GM04504 (cell line): ENCODE measurements around the gene SIGLEC11.
"Not testable (repeated sequence)": the region's sequence is repeated elsewhere in the genome, so short reads cannot be mapped to it uniquely, and the experiment has no call there.

ENCODE experiments used
- DNase-seq: peaks from one replicate; pipeline ENCODE4 v3.0.0-alpha.2; 2012; ENCODE audit warnings: low read depth

The SIGLEC11 gene

DNA sequence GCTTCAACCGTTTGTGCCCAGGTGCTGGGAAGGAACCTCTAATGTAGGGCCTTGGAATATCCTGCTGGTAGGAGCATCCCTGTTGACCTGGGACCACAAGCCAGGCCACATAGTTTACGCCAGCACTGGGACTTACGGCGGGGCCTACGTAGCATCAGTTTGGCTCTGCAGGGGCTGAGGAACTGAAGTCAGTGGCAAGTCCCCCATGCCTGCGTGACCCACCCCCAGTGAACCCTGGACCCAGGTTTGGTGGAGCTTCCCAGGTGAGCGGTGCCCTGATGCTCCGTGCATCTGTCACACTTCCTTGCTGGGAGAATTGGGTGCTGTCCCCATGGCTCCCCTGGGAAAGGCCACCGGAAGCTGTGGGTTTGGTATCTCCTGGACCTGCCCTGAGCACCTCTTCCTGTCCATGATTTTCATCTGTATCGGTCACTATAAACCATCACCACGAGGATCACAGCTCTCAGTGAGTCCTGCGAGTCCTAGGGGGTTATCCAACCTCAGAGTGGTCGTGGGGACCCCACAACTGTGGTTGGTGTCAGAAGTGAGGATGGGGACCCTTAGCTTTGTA is 9.9 kb downstream of the SIGLEC11 start:
- DNase-seq = no peak

DNA sequence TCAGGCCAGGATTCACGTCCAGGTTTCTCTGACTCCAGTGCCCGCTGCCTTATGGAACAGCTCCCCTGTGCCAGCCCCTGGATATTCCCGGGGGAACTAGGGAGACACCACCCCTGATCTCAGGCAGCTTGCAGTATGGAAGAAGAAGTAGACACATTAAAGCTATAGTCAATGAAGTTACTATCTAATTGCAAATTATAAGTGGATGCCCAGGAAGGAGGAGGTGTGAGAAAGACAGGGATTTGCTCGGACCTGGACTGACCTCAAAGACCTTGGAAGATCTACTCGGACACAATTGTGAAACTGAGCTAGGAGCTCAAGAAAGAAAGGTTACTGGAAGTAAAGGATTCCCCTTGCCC is 10.4 kb downstream of the SIGLEC11 start:
- DNase-seq = no peak

- DNase-seq = peak; percentile 16
Observed at GRCh38 chr19:49949742-49950589, 11.0 kb downstream of the SIGLEC11 start.

- no peak for DNase-seq
Observed at GRCh38 chr19:49946415-49946814, 14.6 kb downstream of the SIGLEC11 start.

DNA sequence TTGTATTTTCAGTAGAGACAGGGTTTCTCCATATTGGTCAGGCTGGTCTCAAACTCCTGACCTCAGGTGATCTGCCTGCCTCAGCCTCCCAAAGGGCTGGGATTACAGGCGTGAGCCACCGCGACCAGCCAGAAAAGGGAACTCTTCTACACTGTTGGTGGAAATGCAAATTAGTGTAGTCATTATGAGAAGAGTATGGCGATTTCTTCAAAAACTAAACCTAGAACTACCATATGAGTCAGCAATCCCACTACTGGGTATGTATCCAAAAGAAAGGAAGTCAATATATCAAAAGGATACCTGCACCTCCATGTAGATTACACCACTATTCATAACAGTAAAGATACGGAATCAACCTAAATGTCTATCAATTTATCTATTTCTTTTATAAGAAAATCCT is 16.4 kb downstream of the SIGLEC11 start:
- DNase-seq = not testable (repeated sequence)

- DNase-seq = no peak
Observed at GRCh38 chr19:49940482-49940791, 20.5 kb downstream of the SIGLEC11 start.

DNA sequence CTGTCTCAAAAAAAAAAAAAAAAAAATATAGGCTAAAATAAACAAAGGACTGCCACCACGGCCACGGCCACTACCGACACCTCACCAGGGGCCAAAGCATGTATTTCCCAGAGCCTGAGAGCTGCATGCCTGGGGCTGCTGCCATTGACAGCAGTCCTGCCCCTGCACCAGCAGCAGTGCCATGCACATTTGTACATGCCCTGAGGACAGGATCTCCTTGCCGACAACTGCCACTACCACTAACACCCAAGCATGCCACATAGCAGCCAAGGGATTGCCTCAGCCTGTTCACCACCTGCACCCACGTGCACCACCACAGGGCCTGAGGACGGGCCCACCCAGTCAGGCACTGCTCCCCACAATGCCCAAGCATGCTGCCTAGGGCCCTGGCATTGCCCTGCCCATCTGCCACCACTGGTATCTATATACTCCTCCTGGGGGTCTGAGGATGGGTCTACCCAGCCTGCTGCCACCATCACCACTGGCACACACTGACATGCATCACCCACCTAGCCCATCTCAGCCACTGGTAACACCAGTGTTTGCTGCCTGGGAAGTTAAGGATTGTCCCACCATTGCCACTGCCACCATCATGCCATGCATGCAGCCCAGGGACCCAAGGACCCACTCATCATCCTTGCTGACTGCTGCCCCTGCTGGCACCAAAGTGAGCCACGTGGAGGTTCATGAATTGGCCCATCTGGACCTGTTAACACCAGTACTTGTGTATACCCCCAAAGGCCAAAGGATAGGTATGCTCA is 21.1 kb downstream of the SIGLEC11 start:
- DNase-seq = no peak

GRCh38 chr19:49938662-49939061 is 22.3 kb downstream of the SIGLEC11 start:
- no peak for DNase-seq

GRCh38 chr19:49937750-49938381 is 23.1 kb downstream of the SIGLEC11 start:
- DNase-seq = peak; percentile 29

DNA sequence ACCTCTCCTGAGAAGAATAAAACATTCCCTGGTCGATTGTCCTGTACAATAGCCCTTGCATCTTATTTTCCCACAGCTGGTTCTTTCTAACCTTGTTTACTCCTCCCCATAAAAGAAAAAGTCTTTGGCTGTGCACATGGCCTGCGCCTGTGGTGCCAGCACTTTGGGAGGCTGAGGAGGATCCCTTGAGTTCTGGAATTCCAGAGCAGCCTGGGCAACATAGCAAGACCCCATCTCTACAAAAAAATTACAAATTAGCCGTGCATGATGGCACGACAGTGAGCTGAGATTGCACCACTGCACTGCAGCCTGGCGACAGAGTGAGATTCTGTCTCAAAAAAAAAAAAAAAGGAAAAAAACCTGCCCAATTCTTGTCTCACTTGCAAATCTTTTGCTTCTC is 24.4 kb downstream of the SIGLEC11 start:
- no peak for DNase-seq

GRCh38 chr19:49933643-49934042 is 27.3 kb downstream of the SIGLEC11 start:
- DNase-seq = no peak

DNA sequence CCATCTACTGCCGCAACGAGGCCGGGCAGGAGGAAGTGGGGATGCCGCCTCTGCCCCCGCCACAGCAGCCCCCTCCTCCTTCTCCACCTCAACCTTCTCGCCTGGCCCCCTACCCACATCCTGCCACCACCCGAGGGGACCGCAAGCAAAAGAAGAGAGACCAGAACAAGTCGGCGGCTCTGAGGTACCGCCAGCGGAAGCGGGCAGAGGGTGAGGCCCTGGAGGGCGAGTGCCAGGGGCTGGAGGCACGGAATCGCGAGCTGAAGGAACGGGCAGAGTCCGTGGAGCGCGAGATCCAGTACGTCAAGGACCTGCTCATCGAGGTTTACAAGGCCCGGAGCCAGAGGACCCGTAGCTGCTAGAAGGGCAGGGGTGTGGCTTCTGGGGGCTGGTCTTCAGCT is 28.2 kb downstream of the SIGLEC11 start:
- DNase-seq = no peak

DNA sequence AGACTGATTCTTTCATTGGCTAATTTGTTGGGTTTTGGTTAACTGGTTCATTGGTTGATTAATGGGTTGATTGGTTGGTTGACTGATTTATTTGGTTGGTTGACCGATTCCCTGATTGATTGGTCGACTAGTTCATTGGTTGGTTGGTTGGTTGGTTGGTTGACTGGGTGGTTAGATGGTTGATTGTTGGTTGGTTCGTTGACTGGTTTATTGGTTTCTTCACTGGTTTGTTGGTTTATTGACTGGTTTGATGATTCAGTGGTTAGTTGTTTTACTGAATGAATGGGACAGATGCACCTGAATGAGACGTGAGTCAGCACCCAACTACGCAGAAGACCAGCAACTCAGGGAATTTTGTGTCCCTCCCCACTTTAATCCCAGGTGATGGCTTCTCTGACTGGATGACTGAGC is 28.9 kb downstream of the SIGLEC11 start:
- no peak for DNase-seq

DNA sequence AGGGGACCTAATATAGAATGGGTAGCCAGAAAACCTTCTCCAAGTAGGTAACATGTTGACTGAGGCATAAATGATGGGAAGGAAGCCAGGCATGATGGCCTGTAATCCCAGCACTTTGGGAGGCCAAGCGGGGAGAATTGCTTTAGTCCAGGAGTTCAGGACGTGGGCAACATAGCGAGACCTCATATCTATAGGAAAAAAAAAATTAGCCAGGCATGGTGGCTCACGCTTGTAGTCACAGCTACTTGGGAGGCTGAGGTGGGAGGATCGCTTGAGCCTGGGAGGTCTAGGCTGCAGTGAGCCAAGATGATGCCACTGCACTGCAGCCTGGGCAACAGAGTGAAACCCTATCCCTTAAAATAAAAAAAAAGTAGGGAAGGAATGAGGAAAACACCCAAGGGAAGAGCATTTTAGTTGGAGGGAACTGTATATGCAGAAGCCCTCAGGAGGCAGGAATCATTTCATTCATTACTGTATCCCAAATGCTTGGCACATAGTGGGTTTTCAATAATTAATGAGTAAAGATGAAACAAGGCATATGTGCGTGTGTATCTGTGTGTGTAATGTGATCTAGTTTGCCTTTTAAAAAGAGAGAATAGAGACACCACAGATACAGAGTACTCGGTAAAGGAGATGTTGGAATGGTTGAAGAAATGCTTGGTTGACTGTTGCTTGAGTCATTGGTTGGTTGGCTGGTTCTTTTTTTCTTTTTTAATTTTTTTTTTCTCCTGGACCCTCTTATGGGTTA is 29.5 kb downstream of the SIGLEC11 start:
- DNase-seq = no peak

GRCh38 chr19:49930483-49931011 is 30.4 kb downstream of the SIGLEC11 start:
- no peak for DNase-seq

DNA sequence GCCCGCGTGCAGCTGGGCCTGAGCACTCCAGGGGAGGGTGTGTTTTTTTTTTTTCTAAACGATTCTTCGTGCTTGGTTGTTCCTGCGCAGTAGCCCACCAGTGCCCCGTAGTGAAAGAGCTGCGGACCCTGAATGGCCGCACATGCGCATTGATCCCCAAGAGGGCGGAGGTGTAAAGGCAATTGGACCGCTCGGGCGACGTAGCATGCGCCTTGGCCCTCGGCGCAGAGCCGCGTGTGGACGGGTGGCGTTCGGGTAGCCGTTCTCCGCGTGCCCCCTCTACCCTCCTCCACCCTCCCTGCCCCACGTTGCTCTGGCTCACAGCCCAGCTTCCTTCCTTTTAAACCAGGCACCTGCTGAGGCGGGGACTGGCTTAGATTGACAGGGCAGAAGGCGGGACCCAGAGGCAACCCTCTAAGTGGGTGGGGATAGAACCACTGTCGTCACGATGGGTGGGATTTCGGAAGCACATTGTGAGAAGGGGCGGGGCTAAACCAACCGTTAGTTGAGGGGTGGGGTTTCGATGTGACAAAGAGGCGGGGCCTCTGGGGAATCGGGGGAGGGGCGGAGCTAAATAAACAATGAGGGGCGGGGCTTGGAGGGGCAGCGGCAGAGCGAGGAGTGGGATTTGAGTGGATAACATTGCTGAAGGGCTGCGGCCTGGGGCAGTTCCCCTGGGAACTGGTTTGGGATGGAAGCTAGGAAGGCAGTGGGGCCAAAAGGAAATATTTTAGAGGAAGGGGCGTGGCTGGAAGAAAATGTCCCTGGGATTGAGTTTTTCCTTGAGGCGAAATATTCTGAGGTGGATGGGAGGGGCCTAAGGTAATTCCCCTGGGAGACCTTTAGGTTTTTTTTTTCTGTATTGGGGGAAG is 31.1 kb downstream of the SIGLEC11 start:
- DNase-seq = peak; percentile 87

DNA sequence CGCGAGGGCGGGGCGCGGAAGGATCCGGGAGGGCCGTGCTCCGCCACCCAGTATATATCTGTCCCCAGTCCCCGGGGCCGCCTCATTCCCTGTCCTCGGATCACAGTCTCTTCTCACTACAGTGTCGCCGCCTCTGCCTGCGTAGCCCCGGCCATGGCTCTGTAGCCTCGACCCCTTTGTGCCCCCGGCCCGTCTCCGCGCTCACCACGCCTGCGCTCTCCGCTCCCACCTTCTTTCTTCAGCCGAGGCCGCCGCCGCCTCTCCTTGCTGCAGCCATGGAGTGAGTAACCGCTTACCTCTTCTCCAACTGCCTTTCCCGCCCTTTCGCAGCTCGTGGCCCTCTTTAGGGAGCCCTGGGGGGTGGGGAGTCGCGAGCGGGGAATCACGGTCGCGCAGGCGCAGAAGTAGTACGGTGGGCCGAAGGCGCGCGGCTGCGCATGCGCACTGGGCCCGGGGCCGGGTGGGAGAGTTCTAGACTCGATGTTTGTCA is 31.8 kb downstream of the SIGLEC11 start, which contains the start of the genes ATF5 and NUP62:
Gene ATF5 (plus strand): TSS at position 85 of the 490 bp plus-strand sequence. CDS start 1,646 bp downstream, outside the sequence.
Gene NUP62 (minus strand): TSS at position 384 of the 490 bp plus-strand sequence. CDS start 19,697 bp downstream, outside the sequence.
- peak; percentile 60 for DNase-seq

- no peak for DNase-seq
Observed at GRCh38 chr19:49927526-49928264, 33.3 kb downstream of the SIGLEC11 start.

- DNase-seq = no peak
Observed at GRCh38 chr19:49926515-49926914, 34.5 kb downstream of the SIGLEC11 start.

GRCh38 chr19:49925486-49925885 is 35.5 kb downstream of the SIGLEC11 start:
- DNase-seq = no peak
